SK-N-SH treated with all-trans-retinoic acid at 6 μM for 48 hours (cell line): Measurements from ENCODE around the gene RGS9.

Source experiments
- CREB5 ChIP-seq: fragments of 250-450 bp; sonication (Bioruptor Pico); IDR thresholded peaks from 2 replicates; pipeline ENCODE4 v1.5.1; 2020; ENCODE audit warnings: low read depth, mild to moderate bottlenecking, moderate library complexity
- OSR1 ChIP-seq: fragments of 250-450 bp; sonication (Bioruptor Pico); IDR thresholded peaks from 2 replicates; pipeline ENCODE4 v1.8.0; 2022; ENCODE audit warnings: moderate library complexity, mild to moderate bottlenecking, inconsistent platforms
- TCF4 ChIP-seq: fragments of 250-450 bp; sonication (Bioruptor Pico); IDR thresholded peaks from 2 replicates; pipeline ENCODE4 v1.8.0; 2021; ENCODE audit warnings: mild to moderate bottlenecking, moderate library complexity, borderline replicate concordance
- TSHZ2 ChIP-seq: fragments of 250-450 bp; sonication (Bioruptor Pico); IDR thresholded peaks from 2 replicates; pipeline ENCODE4 v1.5.0; 2020; ENCODE audit warnings: mild to moderate bottlenecking, moderate library complexity
- ZFP3 ChIP-seq: fragments of 250-450 bp; sonication (Bioruptor Pico); IDR thresholded peaks from 2 replicates; pipeline ENCODE4 v1.5.0; 2020; ENCODE audit warnings: mild to moderate bottlenecking, moderate library complexity

GRCh38 chr17:65222214-65222738 lies 85.1 kb downstream of the RGS9 start:
- TF ChIP-seq CREB5 (CRISPR knock-in tag) (no peak), TCF4 (CRISPR knock-in tag) (no peak), ZFP3 (CRISPR knock-in tag) (no peak), TSHZ2 (CRISPR knock-in tag) (no peak), OSR1 (CRISPR knock-in tag) (no peak)
